HG03565 (cell line): ENCODE measurements around the gene PTPRD.

Experiments used
- ATAC-seq: cut with Tn5 transposase; IDR thresholded peaks from one replicate; pipeline ENCODE4 v1.9.1; 2021; ENCODE audit warnings: mild to moderate bottlenecking, moderate library complexity; ENCODE audit not compliant: unreplicated experiment

PTPRD gene

DNA sequence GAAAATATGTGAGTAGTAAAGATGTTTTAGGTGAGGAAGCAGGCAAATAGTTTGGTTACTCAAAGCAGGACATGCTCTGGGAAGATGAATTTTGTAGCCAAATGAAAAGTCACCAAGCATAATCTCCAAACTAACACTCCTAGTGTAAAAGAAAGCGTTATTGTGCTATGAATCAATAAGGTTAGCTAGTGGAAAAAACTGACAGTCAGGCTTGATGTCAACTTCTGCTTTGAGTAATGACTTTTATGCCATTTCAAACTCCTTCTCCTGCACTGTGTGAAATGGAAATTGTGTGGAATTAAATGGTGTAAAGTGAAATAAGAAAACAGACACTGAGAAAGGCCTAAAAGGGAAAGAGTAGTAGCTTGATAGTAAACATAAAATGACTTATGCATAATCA is 2176.0 kb downstream of the PTPRD start:
- ATAC-seq, result no peak

DNA sequence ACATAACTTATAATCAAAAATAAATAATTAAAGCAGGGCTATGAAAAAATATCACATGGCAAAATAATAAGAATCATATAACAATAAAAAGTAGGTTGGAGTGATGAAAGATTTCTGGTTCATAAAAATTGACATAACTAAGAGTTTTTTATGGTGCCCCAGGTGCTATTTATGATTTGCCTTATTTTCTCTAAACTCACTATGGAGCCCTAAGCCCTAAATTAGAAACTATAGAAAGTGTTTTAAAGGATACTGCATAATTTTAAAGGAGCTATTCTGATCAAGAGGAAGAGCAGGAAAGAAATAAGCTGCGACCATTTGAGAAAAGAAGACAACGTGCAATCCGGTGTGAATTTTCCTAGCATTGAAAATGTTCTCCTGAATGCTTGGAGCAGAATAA is 2178.2 kb downstream of the PTPRD start:
- ATAC-seq, result no peak

DNA sequence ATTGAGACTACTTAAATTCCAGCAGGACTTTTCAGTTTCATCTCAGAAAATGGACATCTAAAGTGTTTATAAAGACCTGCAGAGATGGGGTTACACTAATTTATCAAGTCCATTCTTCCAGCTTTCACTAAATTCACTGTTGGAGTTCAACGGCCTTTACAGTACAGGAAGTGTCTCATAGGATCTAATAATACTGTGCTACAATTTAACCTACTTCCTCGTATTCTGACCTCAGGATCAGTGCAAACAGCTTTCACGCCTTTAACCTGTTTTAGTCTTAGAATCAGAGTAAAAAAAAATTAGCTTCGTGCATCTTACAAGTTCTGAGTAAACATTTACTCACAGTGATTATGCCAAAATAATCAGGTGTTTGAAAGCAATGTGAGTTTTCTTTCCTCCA is 2180.6 kb downstream of the PTPRD start:
- ATAC-seq, result no peak

DNA sequence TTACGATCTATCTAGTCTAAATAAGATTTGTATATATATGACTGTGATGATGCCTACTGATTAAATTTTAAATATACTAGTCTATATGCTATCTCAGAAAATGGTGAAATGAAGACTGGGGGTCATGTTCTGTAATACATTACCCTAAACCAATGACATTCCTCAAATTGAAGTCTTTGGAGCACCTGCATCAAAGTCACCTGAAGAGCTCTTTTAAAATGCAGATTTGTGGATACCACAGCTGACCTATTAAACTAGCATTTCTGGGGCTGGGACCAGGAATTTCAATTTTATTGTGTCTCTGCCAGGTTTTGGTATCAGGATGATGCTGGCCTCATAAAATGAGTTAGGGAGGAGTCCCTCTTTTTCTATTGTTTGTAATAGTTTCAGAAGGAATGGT is 2181.3 kb downstream of the PTPRD start:
- no peak for ATAC-seq

DNA sequence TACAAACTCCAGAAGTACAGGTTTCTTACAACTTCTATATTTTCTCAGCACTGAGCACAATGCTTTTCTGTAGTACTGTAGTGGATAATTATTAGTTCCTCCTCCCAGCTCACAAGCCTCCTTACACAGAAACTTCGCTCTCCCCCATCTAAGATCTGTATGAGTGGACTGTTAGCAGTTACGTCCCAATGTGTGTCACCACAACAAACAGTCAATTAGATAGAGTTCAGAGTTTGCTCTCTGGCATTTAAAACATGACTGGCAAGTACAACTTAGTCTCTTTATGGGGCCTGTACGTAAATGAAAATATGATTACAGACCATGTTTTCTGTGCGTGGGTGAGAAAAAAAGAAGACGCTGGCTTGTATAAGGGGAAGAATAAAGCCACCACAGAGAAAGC is 2181.9 kb downstream of the PTPRD start:
- ATAC-seq, result no peak

DNA sequence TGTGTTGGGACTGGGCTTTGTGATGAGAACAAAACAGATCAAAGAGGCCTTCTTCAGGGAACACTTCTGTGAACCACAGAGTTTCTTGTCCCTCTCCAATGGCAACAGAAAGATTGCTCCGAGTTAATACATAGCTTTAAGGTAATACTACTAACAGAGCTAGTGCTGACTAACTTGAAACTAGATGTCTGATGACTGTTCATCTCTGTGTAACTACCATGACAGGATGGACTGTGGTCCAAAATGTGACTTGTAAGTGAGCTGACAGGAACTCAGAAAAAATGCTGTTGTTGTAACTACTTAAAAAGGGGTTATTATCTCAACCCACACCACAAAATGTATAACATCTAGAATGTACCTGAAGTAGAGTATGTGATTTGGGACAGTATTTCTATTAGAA is 2183.0 kb downstream of the PTPRD start:
- ATAC-seq, result no peak

DNA sequence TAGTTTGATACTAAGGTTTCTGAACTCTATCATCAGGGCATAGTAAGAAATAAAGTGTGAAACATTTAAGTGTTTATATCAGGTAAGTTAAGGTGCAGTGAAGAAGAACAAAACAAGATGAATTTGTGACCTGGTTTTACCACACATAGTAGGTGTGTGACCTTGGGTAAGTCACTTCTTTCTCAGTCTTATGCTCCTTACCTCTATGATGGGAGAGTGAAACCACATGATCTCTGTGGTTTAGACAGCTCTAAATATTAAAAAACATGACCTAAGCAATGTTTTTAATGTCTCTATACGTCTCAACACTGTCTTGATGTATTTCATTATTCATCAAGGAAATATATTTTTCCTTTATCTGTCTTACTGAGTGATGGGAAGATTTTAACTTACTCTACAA is 2183.6 kb downstream of the PTPRD start:
- no peak for ATAC-seq

DNA sequence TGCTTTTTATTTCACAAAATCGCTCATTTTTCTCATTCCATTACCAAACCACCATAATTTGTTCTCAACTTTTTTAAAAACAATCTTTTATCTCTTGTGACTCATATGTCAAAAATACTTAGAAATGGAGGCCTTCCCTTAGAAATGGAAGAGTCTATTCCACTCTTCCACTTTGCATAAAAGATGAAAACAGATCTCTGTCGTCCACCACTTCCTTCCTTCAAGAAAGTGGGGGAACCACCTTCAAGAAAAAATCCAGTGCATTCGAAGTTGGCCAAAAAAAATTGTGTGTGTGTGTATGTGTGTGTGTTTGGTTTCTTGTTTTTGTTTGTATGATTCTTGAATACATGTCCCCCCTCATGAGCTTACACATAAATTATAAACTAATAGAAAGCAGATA is 2184.4 kb downstream of the PTPRD start:
- no peak for ATAC-seq

DNA sequence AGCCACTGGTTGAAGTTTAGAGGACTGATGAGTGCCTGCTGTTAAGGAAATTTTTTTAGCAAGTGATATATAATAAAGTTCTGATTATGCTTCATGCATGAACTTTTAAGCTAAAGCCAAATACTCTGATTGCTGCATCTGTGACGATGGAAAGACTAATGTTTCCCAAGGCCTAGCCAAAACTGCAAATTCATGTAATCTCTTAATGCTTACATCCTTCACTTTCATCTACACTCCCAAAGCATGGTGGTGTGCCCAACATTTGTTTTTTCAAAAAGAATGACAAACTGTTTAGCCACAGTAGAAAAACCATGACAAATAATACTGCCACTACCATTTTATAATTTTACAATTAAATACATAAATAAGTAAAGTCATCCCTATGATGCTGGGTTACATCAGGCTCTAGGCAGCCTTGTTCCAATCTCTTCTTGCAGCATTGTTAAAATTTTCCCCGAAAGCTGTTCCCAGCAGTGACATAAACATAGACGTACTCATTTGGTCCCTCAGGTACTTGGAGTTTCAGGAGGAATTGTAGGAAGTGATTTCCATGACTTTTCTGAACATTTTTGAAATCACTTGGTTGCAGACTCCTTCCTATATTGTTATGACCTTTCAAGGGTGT is 2187.9 kb downstream of the PTPRD start:
- ATAC-seq, result no peak

DNA sequence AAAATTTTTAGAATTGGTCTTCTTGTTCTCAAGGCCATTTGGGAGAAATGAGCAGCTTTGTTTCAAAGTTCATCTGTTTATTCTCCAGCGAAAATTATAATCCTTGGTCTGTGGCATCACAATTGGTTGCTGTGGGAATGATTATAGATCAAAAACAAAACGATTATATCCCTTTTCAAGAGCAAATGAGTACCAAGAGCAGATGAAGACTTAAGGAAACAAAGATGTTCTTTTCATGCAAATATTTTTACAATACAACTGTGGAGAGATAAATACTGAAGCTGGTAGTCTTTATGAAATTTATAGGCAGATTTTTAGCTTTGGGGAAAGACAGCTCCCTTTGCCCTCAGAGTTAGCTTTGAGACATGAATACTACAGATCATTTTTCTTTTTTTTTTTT is 2192.4 kb downstream of the PTPRD start:
- ATAC-seq, result no peak

DNA sequence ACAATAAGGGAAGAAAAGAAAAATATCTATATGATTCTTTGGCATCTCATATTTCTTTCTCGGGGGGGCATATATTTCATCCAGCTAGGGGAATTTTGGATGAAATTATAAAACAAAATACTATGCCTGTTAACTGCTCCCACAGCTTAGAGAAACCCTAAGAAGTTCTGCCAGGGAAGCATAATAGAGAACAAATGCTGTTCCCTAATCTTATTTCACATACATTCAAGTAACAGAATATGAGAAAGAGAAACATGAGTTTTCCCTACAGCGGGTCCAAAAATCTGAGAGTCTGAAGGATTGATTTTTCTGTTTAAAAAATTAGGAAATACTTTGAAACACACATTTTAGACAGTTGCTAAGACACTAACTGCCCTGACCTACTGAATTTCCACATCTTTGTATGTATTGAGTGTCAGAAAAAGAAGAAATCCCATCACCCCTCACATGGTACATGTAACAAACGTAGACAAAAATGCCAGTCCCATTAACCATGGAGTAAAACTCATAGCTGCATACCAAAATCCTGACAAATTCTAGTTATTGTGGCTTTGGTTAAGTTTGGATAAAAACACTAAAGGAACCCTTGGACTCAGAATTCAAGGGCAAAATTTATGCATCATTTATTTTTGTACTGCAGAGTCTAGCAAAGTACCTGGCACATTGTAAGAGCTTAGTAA is 2193.1 kb downstream of the PTPRD start:
- no peak for ATAC-seq

DNA sequence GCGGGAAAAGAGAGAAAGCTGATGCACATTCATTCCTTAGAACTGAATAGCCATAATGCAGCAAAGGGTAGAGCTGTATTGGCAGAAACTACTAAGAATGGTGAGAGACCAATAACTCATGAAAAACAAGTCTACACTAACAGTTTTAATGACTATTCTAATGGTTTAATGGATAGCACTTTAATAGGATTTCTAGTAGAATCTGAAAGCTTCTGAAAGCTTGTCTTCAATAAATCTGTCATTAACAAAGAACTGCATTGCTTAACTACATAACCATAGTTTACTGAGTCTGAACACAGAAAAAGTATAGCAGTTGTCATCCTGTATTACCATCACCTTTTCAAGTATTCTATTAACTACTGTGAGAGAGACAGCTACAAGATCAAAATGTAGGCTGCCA is 2195.5 kb downstream of the PTPRD start:
- no peak for ATAC-seq

DNA sequence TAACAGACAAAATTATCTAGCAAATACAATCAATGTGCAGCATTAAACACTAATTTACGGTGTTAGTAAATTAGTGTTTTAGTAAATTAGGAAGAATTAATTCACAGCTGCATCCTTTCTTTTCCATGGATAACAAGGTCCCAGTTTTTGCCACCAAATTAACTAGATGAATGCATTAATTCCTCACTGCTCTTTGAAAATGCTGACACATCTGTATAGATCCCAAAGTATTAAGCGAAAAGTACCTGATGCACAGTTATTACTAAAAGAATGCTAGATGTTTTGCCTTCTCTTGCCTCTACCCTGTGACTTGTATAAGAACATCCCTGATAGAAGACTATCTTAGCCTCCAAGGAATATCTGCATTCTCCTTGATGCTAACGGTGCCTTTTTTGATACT is 2200.5 kb downstream of the PTPRD start:
- no peak for ATAC-seq

DNA sequence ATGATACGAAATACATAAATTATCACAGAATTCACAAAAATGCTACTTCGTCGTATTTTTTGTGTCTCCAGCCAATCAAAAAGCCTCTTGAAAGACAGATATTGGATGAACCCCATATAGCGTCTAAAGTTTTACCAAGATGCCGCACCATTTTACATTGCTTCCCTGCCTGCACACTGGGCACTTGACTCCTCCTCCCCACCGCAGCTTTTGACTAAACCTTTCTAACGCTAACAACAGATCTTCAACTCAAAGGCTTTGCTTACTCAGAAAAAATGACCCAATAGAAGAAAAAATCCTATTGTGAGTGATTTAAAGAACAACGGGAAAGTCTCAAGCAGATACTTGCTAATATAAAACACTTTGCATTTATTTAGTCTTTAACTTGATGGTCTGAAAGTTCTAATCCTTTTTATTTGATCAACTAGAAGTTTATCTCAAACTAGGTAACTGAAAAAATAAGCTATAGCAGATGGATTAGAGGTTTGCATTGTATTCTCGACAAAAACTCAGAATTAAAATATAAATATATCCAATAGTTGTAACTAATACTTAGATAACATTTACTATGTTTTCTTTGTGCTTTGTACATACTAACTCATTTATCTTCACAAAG is 2204.1 kb downstream of the PTPRD start:
- no peak for ATAC-seq

DNA sequence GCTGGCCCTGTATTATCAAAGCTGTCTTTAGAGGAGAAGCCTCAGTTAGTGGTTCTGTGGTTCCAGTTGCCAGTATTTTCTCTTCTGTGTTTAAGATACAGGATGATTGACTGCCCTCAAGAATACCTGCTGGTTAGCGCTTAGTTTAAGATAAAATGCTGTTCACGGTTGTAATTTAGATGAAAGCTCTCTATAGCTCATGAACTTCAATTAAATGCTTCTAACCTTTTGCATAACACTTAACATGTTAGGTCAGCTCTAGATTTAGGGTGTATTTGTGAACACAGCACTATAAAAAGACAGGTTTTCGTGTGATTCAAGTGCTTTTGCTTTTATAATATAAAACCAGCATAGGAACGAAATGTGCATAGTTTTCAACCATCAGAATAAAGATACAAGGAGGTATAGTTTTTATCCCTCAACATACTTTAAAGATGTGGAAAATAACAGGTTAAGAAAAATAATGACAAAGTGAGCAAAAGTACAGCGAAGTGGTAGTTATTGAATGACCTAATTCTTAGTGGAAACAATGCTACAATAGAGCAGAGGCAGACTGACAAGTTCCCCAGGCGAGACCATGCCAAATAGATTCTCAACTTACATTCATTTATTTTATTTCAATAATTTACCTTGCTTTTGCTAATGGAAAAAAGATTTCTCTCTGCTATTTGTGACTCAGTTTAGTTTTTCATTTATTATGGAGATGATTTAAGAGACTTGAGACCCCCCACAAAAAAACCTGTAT is 2210.7 kb downstream of the PTPRD start:
- no peak for ATAC-seq

DNA sequence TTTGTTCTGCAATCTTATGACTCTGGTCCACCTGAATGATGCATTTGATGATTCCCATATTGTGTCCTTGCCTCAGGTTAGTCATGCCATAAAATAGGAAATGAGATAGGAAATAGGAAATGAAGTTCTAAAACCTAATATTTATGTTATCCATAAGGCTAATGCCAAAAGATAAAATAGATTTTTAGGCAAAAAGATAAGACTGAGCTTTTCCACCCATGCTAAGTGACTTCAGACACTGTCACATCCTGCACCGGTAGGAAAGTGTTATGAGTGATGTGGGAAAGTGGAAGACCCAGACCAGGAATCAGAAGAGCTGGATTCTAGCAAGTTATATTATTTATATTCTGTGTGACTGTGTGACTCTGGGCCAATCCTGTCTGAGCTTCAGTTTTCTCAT is 2212.4 kb downstream of the PTPRD start:
- no peak for ATAC-seq

DNA sequence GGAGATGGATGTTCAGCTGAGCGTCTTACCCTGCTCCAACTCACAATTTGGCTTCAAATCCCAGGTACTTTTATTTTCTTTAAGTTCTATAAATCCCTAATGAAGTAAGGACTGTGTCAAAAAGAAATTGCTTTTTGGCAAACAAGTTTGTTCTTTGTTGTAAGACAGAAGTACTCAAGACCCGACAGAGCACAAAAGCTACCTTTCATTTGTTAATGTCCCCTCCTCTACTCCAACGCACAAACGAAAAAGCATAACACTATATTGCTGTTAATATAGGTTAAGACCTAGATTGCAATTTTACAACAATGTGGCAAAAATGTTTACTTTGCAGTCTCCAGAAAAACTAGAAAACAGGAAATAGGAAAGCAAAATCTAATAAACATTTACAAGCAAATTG is 2217.8 kb downstream of the PTPRD start:
- no peak for ATAC-seq

DNA sequence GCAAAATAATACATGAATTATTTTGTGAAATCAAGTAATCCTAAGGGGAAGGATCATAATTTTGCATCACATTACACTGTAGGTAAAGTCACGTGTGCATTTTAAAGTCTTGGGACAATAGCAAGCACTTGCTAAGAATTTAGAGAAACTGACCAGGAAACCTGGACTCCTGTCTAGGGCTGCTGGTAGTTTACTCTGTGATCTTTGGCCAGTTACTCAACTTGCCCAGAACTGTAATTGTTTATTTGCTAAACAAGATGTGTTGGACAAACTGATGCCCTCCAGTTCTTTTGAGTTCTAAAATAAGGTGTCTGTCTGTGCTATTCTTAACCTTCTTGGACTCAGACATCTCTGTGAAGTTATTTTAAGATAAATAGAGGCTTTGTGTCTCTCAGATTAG is 2218.5 kb downstream of the PTPRD start:
- ATAC-seq, result no peak

DNA sequence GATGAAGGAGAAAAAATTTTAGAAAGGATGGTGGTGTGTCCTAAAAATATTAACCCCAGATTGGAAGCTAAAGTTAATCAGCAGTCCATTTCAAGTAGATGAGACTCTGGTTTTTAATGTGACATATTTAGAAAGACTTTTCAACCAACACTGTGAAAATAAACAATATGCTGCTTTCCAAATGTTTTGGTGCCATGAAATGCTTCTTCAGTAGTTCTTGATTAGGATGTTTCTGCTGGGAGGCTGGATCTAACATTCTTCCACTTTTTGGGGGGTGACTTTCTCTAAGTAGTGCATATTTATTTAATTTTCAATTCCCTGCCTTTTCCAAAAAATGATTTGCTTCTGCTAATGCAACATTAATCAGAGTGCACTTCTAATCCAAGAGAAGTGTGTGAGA is 2219.9 kb downstream of the PTPRD start:
- ATAC-seq, result no peak

DNA sequence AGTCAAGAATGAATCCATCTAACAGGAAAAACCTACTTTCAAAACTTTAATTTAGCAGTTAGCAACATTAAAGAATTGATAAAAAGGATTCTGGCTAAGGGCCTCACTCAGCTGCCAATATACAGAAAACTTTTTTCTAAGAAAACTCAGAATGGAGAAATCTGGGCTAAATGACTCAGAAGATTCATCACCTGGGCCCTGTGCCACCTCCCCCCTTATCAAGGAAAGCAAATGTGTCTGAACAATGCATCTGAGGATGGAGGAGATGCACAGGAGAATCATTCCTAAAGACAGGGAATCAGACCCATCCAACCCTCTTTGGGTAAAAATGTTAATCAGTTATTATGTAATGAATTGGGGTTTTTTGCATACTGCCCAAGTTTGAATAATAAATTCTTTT is 2221.2 kb downstream of the PTPRD start:
- no peak for ATAC-seq

DNA sequence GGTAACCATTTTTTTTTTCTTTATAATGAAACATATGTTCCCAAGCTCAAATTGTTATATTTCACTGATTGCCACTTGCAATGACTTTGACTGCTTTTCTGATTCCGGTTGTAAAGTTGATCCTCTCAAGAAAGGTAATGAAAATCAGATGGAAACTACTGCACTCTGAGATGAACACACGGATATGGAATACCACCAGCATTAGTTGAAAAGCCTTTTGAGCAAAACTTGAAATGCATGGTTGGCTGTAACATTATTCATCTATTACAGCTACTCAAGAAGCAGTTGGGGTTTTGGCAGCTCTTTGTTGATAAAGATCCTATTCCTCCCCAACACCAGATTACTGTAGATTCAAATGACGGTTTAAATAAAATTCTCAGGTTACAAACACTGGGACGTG is 2221.7 kb downstream of the PTPRD start:
- no peak for ATAC-seq

DNA sequence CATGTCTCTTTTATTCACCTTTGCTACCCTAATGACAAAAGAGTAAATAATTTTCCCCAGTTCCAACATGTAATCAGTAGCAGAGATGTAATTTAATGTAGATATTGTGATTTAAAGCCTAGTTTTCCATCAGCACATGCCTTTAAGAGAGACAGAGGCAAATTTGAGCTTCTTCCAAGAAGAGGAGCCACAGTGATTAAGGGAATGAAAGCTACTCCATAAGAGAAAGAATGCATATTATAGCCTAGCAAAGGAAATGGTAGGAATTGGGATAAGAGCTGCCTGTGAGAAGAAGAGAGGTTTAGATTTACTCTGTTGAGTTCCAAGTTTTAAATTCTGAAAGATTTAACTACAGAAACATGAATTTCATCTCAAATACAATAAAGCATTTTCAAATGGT is 2222.2 kb downstream of the PTPRD start:
- no peak for ATAC-seq
